ENCODE results near the gene NALCN.

The NALCN gene

GRCh38 chr13:101146101-101146898 is 270.0 kb downstream of the NALCN start:
- TF ChIP-seq CTCF (IDR thresholded peaks at IDR 0.05; ENCODE audit: borderline replicate concordance, insufficient read depth, low read depth, low read length) = no peak
- no peak overlapping the region for H3K4me3 ChIP-seq (ENCODE audit: low read depth, low read length)

DNA sequence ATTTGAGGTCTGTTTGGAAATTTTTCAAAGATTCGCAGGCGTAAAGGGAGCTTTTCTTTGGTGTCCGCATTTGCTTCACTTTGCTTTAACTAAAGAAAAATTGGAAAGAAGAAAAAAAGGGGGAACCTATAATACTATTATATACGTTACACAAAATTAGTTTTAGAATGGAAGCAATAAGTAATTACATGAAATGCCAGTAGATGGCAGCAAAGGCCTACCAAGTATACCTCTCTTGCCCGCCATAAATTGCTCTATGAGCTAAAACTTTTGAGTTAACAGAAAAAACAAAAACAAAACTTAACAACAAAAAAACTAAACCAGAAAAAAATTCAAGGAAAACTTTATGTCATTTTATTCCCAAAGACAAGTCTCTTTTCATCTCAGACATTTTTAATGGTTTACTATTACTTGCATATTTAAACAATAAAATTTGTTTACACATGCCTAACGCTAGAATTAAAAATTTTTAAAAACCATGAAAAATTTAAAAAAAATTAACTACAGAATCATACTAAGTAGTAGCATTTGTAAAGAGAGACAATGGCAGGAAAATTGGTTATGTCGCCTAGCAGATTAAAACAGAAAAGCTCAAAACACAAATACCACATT is 271.4 kb downstream of the NALCN start:
- no peak overlapping the region for H3K4me3 ChIP-seq (ENCODE audit: low read depth, low read length)
- peak; percentile 33; the same call in 1 of the 2 replicates for TF ChIP-seq CTCF (IDR thresholded peaks at IDR 0.05; ENCODE audit: borderline replicate concordance, insufficient read depth, low read depth, low read length)

- no peak overlapping the region for H3K4me3 ChIP-seq (ENCODE audit: low read depth, low read length)
- no peak for TF ChIP-seq CTCF (IDR thresholded peaks at IDR 0.05; ENCODE audit: borderline replicate concordance, insufficient read depth, low read depth, low read length)
Measured at GRCh38 chr13:101140936-101141335, 275.4 kb downstream of the NALCN start.

- H3K4me3 ChIP-seq (ENCODE audit: low read depth, low read length) = no peak overlapping the region
Measured at GRCh38 chr13:101140087-101140770, 276.1 kb downstream of the NALCN start.

DNA sequence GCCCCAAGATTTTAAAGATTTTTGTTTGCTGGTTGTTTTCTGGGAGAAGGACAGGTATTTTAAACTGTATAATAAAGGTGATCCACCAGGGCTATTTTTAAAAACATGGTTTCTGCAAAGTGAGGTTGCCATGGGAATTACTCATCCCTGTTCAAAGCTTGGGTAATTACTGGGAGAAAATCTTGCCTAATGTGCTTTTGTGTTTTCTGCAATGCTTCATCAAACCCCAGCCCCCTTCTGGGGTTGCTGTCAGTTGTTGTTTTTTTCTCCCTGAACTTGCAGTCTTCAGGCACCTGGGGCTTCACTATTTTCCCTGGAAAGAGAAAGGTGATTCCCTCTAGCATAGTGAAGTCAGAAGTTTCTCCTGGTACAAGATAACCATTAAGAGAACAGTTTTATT is 277.2 kb downstream of the NALCN start:
- TF ChIP-seq CTCF (IDR thresholded peaks at IDR 0.05; ENCODE audit: borderline replicate concordance, insufficient read depth, low read depth, low read length) = no peak
- H3K4me3 ChIP-seq (ENCODE audit: low read depth, low read length) = no peak overlapping the region

More at GRCh38 chr13:101140087-101140770, 276.1 kb downstream of the NALCN start:
- TF ChIP-seq CTCF (IDR thresholded peaks at IDR 0.05; ENCODE audit: borderline replicate concordance, insufficient read depth, low read depth, low read length) = no peak

DNA sequence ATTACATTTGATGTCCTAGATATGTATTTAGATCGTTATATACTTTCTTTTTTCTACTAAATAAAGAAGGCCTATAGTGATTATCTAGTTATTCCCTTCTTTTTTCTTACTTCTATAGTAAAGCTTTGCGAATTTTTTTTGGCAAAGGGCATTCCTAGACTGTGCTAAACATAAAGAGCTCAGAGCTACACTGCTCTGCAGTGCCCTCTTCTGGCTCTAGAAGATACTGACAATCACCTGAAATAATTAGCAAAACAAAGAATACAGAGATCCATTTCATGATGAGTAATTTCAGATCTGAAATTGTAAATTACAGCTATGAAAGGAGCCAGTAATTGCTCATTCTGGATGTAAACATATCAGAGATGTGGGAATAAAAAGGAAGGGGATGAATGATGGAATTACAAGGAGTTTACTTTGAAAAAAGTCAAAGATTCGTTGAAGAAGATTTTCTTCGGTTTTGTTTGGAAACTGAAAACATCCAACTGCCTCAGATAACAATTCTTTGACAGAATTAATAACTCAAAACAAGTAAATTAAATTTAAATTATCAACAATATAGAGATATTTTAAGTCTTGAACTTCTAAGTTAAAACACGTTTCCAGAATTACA is 288.5 kb downstream of the NALCN start:
- TF ChIP-seq CTCF (IDR thresholded peaks at IDR 0.05; ENCODE audit: borderline replicate concordance, insufficient read depth, low read depth, low read length) = peak; percentile 61; the same call in 1 of the 2 replicates

More for the DNA sequence above, 288.5 kb downstream of the NALCN start:
- H3K4me3 ChIP-seq (ENCODE audit: low read depth, low read length) = no peak overlapping the region
